Testis (tissue), 2 donors: ENCODE measurements around the gene CDPF1.

ENCODE experiments used
- POLR2A ChIP-seq: fragments of 450-650 bp; IDR thresholded peaks from one replicate; pipeline ENCODE4 v1.6.1; 2017; ENCODE audit warnings: antibody characterized with exemption, mild to moderate bottlenecking, moderate library complexity
- TF ChIP-seq, protein P1 (sequence below), 3 experiments: fragments of 450-650 bp in 2 of 3; fragments of 200-600 bp in 1 of 3; sonication (generic) in 1 of 3; IDR thresholded peaks; one replicate each; pipeline ENCODE4 v1.5.1; 2016 to 2019; ENCODE audit warnings: antibody characterized with exemption in 3 of 3, mild to moderate bottlenecking in 2 of 3, moderate library complexity in 1 of 3

DNA sequence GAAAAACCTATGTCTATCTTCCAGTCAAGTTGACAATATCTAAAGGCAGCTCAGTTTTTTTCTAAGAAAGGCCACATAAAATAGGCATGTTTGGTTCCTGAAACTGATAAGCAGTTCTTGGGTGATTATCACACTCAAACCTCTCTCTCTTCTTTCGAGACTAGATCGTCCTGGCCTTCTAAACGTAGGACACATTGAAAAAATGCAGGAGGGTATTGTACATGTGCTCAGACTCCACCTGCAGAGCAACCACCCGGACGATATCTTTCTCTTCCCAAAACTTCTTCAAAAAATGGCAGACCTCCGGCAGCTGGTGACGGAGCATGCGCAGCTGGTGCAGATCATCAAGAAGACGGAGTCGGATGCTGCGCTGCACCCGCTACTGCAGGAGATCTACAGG, 15.1 kb downstream of the CDPF1 start:
- TF ChIP-seq, protein P1, sequence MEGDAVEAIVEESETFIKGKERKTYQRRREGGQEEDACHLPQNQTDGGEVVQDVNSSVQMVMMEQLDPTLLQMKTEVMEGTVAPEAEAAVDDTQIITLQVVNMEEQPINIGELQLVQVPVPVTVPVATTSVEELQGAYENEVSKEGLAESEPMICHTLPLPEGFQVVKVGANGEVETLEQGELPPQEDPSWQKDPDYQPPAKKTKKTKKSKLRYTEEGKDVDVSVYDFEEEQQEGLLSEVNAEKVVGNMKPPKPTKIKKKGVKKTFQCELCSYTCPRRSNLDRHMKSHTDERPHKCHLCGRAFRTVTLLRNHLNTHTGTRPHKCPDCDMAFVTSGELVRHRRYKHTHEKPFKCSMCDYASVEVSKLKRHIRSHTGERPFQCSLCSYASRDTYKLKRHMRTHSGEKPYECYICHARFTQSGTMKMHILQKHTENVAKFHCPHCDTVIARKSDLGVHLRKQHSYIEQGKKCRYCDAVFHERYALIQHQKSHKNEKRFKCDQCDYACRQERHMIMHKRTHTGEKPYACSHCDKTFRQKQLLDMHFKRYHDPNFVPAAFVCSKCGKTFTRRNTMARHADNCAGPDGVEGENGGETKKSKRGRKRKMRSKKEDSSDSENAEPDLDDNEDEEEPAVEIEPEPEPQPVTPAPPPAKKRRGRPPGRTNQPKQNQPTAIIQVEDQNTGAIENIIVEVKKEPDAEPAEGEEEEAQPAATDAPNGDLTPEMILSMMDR (IDR thresholded peaks at IDR 0.05), result no peak
- TF ChIP-seq POLR2A, result no peak
